SH-SY5Y (cell line): ENCODE data around the gene CLSTN2.

ENCODE experiments used
- GATA2 ChIP-seq: IDR thresholded peaks from 2 replicates; pipeline ENCODE4 v1.6.1; 2011; ENCODE audit warnings: mild to moderate bottlenecking, low read depth, low read length
- GATA3 ChIP-seq: IDR thresholded peaks from 2 replicates; pipeline ENCODE4 v1.6.1; 2011; ENCODE audit warnings: low read depth, mild to moderate bottlenecking, low read length, moderate library complexity

CLSTN2 gene

DNA sequence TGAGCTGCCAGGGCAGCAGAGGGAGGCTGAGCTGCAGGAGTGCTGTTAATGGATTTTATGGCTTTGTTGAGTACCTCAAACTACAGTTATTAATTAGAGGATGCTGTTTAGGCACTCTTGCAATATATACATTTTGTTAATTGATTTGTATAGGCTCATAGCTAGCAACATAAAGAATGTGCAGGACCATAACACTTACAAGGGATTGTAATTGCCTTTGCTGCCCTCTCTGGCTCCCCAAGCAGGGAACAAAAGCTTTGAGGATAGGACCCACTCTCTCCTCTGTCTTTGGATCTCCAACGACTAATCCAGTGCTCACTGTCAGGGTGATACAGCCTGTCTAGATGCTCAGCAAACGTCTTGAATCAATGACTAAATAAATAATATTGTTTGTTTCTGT, 1.2 kb upstream of the CLSTN2 start:
- TF ChIP-seq GATA3 (no peak), GATA2 (no peak)

DNA sequence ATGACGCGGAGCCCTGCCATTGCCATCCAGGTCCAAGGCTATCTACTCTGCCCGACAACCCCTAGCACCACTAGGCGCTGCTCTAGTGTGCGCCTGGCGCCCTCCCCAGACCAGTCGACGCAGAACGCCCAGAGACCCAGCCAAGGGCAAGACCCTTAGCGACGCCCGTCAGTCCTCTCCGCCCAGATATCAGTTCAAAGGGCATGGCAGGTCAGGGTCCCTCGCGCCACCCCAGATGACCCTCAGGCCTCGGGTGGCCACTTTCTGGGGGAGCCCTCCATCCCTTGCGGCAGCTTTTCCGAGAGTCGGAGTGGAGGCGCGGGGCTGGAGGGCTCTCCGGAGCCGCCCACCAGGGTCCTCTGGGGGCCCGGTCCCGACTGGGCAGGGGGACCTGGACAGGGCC, 371 bp upstream of the CLSTN2 start:
- TF ChIP-seq GATA2 (peak; percentile 34; the same call in 1 of the 2 replicates), GATA3 (no peak)

DNA sequence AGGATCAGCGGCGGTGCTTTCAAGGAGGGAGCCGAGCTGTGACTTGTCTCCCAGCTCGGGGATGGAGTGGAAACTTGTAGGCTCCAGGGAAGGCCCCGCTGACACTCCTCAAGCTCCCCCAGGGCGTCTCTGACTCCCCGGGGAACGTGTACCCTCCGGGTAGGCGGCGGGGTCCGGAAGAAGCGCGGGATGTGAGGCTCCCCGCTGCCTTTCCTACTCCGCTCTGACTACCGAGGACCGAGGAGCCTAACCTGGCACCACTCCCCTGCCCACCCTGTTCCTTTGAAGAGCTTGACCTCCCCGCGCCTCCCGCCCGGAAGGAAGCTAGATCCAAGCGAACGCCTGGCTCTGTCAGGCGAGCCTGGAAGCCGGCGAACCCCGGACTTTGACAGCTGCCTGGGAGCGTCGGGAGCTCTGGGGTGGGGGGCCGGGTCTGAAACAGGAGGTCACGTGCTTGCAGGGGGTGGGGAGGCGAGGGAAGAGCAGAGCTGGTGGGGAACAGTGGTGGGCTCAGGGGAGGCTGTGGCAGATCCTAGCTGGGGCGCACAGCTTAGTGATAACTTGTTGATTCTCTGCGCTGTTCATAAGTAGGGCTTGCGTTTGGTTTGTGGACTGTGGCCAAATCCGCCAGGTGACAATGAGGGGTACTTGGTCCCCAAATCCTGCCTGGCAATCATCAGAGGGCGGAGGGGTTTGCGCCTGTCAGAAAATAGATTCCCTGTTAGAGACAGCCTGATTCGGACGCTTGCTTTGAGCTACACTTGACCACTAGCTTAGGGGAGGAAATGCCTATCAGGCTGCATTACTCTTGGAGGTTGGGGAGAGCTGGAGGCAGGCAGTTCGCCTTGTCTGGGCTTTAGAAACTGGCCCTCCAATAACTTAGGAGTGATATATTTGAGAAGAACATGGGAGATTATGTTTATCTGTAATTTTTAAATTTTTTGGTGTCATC, 1.2 kb downstream of the CLSTN2 start:
- TF ChIP-seq GATA2 = no peak
- TF ChIP-seq GATA3 = no peak

DNA sequence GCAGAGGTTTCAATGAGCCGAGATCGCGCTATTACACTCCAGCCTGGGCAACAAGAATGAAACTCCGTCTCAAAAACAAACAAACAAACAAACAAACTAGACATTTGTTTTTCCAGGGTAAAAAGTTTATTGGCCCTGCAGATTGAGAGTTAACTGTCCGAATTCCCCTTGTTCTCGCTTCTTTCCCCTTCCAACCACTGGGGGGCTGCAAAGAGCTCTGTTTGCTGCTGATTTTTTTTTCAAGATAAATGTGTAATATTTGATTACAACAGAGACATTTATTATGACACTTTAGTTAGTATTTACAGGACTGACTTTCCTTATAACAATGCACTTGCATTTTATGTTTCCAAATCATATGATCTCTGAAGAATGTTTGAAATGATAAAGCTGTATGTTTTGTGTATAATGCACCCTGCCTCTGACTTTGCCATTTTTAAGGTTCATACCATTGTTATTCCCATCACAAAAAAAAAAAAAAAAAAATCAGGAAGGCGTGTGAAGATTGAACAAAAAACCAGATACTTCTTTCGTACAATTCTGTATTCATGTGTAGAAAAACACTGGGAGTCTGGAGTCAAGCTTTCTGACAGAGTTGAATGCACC, 2.8 kb downstream of the CLSTN2 start:
- TF ChIP-seq GATA2 (0 out of 2 replicates have a peak, but pooled peaks have one; percentile 32), GATA3 (no peak)

DNA sequence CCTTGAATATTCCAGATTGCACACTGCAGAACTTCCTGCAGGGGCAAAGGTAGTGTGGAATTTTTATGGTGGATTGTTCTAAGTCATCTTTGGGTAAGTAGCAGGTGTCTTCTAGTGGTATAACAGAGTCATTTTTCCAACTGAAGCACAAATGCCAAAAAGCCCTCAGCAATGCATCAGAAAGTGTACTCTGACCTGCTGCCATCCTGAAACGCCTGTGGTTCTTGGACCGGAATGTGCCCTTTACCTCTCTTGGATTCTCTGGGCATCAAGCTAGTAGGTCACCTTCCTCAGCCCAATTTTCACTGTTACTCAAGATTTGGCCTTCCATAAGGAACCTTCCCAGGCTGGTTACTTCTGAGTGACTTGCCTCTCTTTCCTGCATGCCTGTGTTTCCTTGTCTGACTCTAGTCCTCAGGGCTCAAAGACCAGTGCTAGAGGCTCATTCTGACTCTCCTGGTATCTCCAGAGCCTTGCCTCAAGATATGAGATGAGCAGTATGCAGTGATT, 4.8 kb downstream of the CLSTN2 start:
- TF ChIP-seq GATA3 = no peak
- TF ChIP-seq GATA2 = no peak

DNA sequence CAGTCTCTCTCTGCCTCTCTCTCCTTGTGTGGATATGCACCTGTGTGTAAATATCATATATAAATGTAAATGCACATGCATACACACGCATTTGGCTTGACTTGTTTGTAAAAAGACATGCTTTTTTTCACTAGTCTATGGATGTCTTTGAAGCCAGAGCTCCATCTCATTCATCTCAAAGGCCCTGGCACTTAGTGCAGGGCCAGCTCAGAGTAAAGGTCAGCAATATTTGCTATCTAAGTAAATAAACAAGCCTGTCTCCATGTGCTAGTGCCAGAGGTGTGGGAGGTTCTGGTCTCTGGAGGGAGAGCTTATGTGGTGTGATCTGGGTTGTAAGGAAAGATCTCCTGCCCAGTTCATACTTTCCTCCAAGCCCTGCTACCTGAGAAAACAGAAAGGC, 5.6 kb downstream of the CLSTN2 start:
- TF ChIP-seq GATA2 (no peak), GATA3 (no peak)

DNA sequence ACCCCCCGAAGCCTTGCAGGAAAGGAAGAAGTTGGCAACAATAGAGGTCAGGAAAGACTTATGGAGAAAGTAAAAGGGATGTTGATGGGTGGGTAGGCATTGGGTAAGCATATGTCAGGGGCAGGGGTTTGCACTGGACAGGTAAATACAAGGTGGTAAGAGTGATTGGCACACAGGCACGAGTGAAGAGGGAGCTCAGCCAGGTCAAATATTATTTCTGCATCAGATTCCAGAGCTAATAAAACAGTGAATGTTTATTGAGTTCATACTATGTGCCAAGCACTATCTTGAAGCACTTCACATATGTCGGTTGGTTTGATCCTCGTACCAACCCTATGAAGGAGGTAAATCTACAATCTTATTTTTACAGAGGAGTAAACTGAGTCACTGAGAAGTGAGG, 6.6 kb downstream of the CLSTN2 start:
- TF ChIP-seq GATA2 (no peak), GATA3 (no peak)

DNA sequence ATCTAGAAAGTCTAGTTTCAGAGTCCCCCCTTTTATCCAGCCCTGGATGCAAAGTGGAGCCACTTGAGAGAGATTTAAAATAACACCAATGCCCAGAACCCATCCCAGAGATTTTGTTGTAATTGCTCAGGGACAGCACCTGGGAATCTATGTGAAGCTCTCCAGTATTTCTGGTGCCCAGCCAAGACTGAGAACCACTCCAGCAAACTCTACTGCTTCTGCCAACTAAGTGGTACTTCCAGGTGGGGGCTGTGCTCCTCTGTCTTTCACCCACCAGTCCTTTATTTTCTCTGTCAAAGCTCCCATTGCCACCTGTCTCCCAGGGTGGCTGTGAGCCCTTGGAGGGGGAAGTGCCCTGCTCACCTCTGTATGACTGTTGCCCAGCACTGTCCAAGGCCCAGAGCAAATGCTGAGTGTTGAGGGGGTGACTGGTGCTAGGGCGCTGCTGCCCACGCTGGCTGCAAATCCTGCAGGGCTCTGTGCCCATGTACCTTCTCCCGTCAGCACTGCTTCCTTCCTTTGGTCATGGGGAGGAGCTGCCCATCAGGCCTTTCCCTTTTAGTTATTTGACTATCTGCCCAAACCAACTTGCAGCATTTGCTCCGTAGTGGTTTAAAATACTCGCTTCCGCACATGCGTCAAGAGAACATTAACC, 9.4 kb downstream of the CLSTN2 start:
- TF ChIP-seq GATA3 (no peak), GATA2 (no peak)

DNA sequence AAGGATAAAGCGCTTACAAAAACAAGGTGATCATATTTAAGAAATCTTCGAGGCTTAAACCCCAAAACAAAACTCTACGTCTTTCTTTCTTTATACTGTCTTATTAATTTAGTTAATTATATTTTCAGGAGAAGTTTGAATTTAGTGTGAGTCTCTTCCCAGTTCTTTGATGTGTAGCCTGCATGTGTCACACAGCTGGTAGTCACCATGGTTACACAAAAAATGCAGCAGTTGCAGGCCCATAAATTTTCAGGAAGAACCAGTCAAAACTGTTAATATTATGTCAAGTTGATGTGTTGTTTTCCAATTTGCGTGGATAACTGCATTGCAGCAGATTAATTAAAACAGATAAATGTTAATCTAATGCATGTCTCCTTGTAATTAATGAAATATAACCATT, 10.4 kb downstream of the CLSTN2 start:
- no peak for TF ChIP-seq GATA3
- no peak for TF ChIP-seq GATA2

DNA sequence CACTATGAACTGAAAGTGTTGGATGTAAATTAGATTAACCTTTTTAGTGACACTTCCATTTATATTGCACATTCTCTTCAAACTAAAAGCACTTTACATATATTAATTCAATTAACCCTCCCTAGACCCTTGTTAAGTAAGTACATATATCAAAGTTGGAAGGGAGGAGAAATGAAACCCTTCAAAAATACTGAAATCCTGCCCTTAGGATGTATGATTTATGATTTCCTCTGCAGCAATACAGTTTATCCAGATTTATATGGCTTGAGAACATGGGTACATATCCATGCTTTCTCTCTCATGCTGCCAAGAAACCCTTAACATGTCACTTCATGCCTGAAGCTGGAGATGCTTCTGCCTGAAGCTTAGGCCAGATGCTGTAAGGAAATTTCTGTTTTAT, 11.0 kb downstream of the CLSTN2 start:
- TF ChIP-seq GATA3 = no peak
- no peak for TF ChIP-seq GATA2

DNA sequence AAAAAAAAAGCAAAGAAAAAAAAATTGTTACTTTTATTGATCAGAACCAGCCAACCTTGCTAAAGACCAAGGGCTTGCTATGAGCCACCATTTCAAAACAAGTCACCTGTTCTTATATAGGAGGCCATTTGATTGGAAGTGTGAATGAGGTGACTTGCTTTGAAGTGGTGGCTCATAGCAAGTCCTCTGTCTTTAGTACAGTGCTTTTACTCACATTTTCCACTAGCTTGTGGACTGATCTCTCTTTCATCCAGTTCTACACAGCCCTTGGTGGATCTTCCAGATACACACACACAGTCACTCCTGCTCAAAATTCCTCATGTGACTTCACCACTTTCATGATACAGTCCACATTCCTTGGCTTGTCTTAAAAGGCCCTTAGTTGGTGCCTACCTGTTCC, 13.5 kb downstream of the CLSTN2 start:
- no peak for TF ChIP-seq GATA3
- no peak for TF ChIP-seq GATA2

DNA sequence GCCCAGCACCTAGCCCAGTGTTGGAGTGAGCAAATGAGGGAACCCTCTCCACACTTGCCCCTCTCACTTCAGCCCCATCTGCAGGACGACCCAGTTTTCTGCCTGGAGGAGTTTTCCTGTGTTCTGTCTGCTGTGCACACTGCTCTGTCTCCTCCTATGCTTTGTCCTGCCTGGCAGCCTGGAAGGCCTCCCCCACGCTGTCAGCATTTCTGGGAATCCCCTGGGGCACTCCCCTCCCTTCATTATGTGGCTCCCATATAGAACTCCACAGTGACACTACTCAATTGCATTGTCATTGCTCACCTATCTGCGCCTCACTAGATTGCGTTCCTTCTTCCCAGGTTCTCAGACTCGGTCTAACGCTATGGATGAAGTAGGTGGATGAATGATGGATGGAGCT, 13.9 kb downstream of the CLSTN2 start:
- TF ChIP-seq GATA3 = no peak
- no peak for TF ChIP-seq GATA2

DNA sequence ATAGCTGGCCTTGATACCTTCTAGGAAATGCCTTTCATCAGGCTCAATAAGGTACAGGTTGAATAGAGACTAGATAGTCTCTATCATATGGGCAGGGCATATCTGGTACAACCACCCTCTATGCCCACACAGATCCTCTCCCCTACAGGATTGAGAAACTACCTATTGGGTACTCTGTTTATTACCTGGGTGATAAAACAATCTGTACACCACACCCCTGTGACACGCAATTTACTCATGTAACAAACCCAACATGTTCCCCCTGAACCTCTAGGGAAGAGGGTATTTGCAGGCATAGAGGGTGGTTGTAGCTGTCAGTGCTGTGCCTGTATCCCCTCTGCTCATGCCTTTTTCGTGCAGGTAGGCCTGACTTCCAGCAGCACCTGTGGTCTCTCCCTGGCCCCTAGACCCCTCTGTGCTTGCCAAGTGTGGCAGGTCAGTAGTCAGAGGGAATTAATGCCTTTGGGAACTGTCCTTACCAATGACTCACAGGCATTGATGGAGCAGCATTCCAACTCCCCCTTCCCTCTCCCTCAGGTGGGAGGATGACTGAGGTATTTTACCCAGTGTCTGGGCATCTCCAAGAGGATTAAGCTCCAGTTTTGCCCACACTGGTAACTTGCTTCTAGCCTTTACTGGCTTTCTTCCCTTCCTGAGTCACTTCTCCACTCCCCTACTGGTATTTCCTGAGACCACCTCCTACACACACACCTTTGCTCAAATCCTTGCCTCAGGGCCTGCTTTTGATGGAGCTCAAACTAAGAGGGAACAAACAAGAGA, 18.3 kb downstream of the CLSTN2 start:
- TF ChIP-seq GATA3 (no peak), GATA2 (no peak)
